GM23338 (cell line): ENCODE data around the gene NT5C3B. TPM values are rescaled to one million over a fixed set of nuclear protein-coding genes. Genes with fewer than 3 reads are reported as not detected.

Experiments used
- ATAC-seq: fragments of 200-7000 bp; cut with Tn5 transposase; 3 replicates; pipeline ENCODE4 v1.9.1; 2020
- DNase-seq: peaks from one replicate; pipeline ENCODE4 v3.0.0-alpha.2; 2015; ENCODE audit warnings: low spot score
- H2AFZ ChIP-seq: fragments of 200-600 bp; sonication (generic); 2 replicates; pipeline ENCODE4 v1.8.0; 2016; ENCODE audit warnings: antibody characterized with exemption, mild to moderate bottlenecking, moderate library complexity
- H3F3A ChIP-seq: fragments of 200-600 bp; sonication (generic); replicated peaks from 2 replicates; pipeline ENCODE4 v1.8.0; 2017; ENCODE audit warnings: antibody characterized with exemption, mixed run types, low read depth
- H3K27ac ChIP-seq: fragments of 200-600 bp; sonication (generic); 2 replicates; pipeline ENCODE4 v1.6.1; 2016; ENCODE audit warnings: low read depth
- H3K27me3 ChIP-seq: fragments of 200-600 bp; sonication (generic); 2 replicates; pipeline ENCODE4 v1.8.0; 2016; ENCODE audit warnings: mild to moderate bottlenecking, mixed run types, moderate library complexity; ENCODE audit not compliant: insufficient read depth
- H3K36me3 ChIP-seq: fragments of 200-600 bp; sonication (generic); 2 replicates; pipeline ENCODE4 v1.8.0; 2016; ENCODE audit warnings: mild to moderate bottlenecking; ENCODE audit not compliant: insufficient read depth
- H3K4me1 ChIP-seq: fragments of 200-600 bp; sonication (generic); 2 replicates; pipeline ENCODE4 v1.8.0; 2016; ENCODE audit warnings: mild to moderate bottlenecking, moderate library complexity; ENCODE audit not compliant: insufficient read depth
- H3K4me2 ChIP-seq: fragments of 200-600 bp; sonication (generic); 2 replicates; pipeline ENCODE4 v1.7.1; 2017; ENCODE audit warnings: mixed run types
- H3K4me3 ChIP-seq: fragments of 200-600 bp; sonication (generic); 2 replicates; pipeline ENCODE4 v1.6.1; 2016; ENCODE audit warnings: mixed run types
- H3K79me2 ChIP-seq: fragments of 200-600 bp; sonication (generic); replicated peaks from 2 replicates; pipeline ENCODE4 v1.8.0; 2017; ENCODE audit warnings: mild to moderate bottlenecking; ENCODE audit not compliant: insufficient read depth
- H3K9me2 ChIP-seq: fragments of 200-600 bp; sonication (generic); 2 replicates; pipeline ENCODE4 v1.8.0; 2017; ENCODE audit not compliant: insufficient read depth
- H4K20me1 ChIP-seq: fragments of 200-600 bp; sonication (generic); replicated peaks from 2 replicates; pipeline ENCODE4 v1.8.0; 2017; ENCODE audit warnings: mild to moderate bottlenecking; ENCODE audit not compliant: insufficient read depth
- H3K27ac Mint-ChIP-seq: 2 replicates; pipeline ENCODE4 v1.8.0; 2020; ENCODE audit warnings: inconsistent platforms, mild to moderate bottlenecking, moderate library complexity, mixed read lengths
- H3K27me3 Mint-ChIP-seq: 3 replicates; pipeline ENCODE4 v1.8.0; 2022; ENCODE audit warnings: low read depth, mild to moderate bottlenecking, moderate library complexity, mixed read lengths, inconsistent platforms; ENCODE audit not compliant: insufficient read depth, poor library complexity
- H3K36me3 Mint-ChIP-seq: 3 replicates; pipeline ENCODE4 v1.8.0; 2021; ENCODE audit warnings: low read depth, mild to moderate bottlenecking, inconsistent platforms, moderate library complexity, mixed read lengths
- H3K4me1 Mint-ChIP-seq: 3 replicates; pipeline ENCODE4 v1.8.0; 2020; ENCODE audit warnings: mild to moderate bottlenecking, inconsistent platforms, mixed read lengths
- H3K4me3 Mint-ChIP-seq: 3 replicates; pipeline ENCODE4 v1.8.0; 2021; ENCODE audit warnings: moderate library complexity, mild to moderate bottlenecking, inconsistent platforms, mixed read lengths
- H3K9me3 Mint-ChIP-seq: 3 replicates; pipeline ENCODE4 v1.8.0; 2020; ENCODE audit warnings: moderate library complexity, mild to moderate bottlenecking, inconsistent platforms, mixed read lengths
- CREB1 ChIP-seq: fragments of 250-450 bp; sonication (Bioruptor Pico); IDR thresholded peaks from 2 replicates; pipeline ENCODE4 v1.5.0; 2020; ENCODE audit warnings: low read depth, mild to moderate bottlenecking, moderate library complexity
- EZH2 ChIP-seq: fragments of 200-600 bp; sonication (generic); IDR thresholded peaks from one replicate; pipeline ENCODE4 v1.8.0; 2017; ENCODE audit warnings: antibody characterized with exemption, mild to moderate bottlenecking, low read depth; ENCODE audit not compliant: unreplicated experiment
- EZH2phosphoT487 ChIP-seq: fragments of 200-600 bp; sonication (generic); IDR thresholded peaks from one replicate; pipeline ENCODE4 v1.8.1; 2018; ENCODE audit warnings: antibody characterized with exemption; ENCODE audit not compliant: unreplicated experiment
- JUNB ChIP-seq: IDR thresholded peaks from one replicate; pipeline ENCODE4 v1.6.1; 2016; ENCODE audit warnings: antibody characterized with exemption; ENCODE audit not compliant: unreplicated experiment
- NANOG ChIP-seq: IDR thresholded peaks from 2 replicates; pipeline ENCODE4 v1.6.1; 2016; ENCODE audit warnings: antibody characterized with exemption, borderline replicate concordance
- POLR2AphosphoS5 ChIP-seq: IDR thresholded peaks from 2 replicates; pipeline ENCODE4 v1.6.1; 2016; ENCODE audit warnings: antibody characterized with exemption, low read depth
- STAT1 ChIP-seq: IDR thresholded peaks from one replicate; pipeline ENCODE4 v1.6.1; 2016; ENCODE audit warnings: antibody characterized with exemption; ENCODE audit not compliant: unreplicated experiment
- ZNF331 ChIP-seq: fragments of 250-450 bp; sonication (Bioruptor Pico); IDR thresholded peaks from 2 replicates; pipeline ENCODE4 v1.5.0; 2020; ENCODE audit warnings: low read depth, mild to moderate bottlenecking, moderate library complexity
- polyA plus RNA-seq: library from polyadenylated mRNA; unstranded; fragments of >200 nt; fragmentation: Nextera tagmentation; extraction: Ambion mirVana; gene quantifications from 2 replicates; pipeline ENCODE4 v1.2.1, GENCODE V29; 2016
- total RNA-seq: library from RNA; depleted of rRNA; stranded (reverse); fragments of >200 nt; shearing (Covaris generic); gene quantifications from 2 replicates; pipeline ENCODE4 v1.2.3, GENCODE V29; 2014
- TF ChIP-seq, protein P1 (sequence below): IDR thresholded peaks from one replicate; pipeline ENCODE4 v1.6.1; 2018; ENCODE audit warnings: antibody characterized with exemption; ENCODE audit not compliant: unreplicated experiment
- TF ChIP-seq, protein P2 (sequence below): IDR thresholded peaks from 2 replicates; pipeline ENCODE4 v1.6.1; 2016; ENCODE audit warnings: antibody characterized with exemption
- TF ChIP-seq, protein P3 (sequence below): fragments of 250-450 bp; sonication (Bioruptor Pico); IDR thresholded peaks from 2 replicates; pipeline ENCODE4 v1.5.0; 2020; ENCODE audit warnings: mild to moderate bottlenecking, moderate library complexity

Gene NT5C3B
- total and polyA plus RNA-seq, 2 experiments from 2014 or later: 58.2 to 78.3 TPM

DNA sequence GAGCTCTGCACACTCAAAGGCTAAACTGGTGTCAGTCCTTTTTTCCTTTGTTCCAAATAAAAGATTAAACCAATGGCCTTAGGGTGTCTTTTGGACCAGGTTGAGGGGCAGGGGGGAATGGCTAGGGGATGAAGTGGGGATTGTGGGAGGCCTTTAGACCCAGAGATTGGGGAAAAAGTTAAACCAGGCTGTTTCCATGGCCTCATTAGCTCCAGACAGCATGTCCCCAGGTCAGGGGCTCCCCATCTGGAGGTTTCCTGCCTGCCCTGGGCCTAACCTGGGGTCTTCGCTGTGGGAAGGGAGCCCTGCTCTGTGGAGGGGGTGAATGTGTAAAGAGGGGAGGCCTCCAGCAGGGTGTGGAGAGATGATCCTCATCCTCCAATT, 12.9 kb downstream of the NT5C3B start (continued):
- TF ChIP-seq, protein P1, sequence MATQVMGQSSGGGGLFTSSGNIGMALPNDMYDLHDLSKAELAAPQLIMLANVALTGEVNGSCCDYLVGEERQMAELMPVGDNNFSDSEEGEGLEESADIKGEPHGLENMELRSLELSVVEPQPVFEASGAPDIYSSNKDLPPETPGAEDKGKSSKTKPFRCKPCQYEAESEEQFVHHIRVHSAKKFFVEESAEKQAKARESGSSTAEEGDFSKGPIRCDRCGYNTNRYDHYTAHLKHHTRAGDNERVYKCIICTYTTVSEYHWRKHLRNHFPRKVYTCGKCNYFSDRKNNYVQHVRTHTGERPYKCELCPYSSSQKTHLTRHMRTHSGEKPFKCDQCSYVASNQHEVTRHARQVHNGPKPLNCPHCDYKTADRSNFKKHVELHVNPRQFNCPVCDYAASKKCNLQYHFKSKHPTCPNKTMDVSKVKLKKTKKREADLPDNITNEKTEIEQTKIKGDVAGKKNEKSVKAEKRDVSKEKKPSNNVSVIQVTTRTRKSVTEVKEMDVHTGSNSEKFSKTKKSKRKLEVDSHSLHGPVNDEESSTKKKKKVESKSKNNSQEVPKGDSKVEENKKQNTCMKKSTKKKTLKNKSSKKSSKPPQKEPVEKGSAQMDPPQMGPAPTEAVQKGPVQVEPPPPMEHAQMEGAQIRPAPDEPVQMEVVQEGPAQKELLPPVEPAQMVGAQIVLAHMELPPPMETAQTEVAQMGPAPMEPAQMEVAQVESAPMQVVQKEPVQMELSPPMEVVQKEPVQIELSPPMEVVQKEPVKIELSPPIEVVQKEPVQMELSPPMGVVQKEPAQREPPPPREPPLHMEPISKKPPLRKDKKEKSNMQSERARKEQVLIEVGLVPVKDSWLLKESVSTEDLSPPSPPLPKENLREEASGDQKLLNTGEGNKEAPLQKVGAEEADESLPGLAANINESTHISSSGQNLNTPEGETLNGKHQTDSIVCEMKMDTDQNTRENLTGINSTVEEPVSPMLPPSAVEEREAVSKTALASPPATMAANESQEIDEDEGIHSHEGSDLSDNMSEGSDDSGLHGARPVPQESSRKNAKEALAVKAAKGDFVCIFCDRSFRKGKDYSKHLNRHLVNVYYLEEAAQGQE: no peak
- TF ChIP-seq, protein P2, sequence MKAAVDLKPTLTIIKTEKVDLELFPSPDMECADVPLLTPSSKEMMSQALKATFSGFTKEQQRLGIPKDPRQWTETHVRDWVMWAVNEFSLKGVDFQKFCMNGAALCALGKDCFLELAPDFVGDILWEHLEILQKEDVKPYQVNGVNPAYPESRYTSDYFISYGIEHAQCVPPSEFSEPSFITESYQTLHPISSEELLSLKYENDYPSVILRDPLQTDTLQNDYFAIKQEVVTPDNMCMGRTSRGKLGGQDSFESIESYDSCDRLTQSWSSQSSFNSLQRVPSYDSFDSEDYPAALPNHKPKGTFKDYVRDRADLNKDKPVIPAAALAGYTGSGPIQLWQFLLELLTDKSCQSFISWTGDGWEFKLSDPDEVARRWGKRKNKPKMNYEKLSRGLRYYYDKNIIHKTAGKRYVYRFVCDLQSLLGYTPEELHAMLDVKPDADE: no peak
- no peak for TF ChIP-seq POLR2AphosphoS5

DNA sequence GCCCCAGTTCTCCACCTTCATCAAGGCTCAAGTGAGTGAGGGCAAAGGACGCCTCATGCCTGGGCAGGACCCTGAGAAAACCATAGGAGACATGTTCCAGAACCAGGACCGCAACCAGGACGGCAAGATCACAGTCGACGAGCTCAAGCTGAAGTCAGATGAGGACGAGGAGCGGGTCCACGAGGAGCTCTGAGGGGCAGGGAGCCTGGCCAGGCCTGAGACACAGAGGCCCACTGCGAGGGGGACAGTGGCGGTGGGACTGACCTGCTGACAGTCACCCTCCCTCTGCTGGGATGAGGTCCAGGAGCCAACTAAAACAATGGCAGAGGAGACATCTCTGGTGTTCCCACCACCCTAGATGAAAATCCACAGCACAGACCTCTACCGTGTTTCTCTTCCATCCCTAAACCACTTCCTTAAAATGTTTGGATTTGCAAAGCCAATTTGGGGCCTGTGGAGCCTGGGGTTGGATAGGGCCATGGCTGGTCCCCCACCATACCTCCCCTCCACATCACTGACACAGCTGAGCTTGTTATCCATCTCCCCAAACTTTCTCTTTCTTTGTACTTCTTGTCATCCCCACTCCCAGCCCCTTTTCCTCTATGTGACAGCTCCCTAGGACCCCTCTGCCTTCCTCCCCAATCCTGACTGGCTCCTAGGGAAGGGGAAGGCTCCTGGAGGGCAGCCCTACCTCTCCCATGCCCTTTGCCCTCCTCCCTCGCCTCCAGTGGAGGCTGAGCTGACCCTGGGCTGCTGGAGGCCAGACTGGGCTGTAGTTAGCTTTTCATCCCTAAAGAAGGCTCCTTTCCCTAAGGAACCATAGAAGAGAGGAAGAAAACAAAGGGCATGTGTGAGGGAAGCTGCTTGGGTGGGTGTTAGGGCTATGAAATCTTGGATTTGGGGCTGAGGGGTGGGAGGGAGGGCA, 13.6 kb downstream of the NT5C3B start:
- ATAC-seq: no peak
- Histone ChIP-seq H3K27me3 (no peaks in the 10 kb centered on the region), H2AFZ (no peak overlapping the region), H3K4me3 (no peak overlapping the region), H3F3A (0 out of 2 replicates have a peak, but pooled peaks cover 11% of the 10 kb centered on the region), H3K36me3 (peaks cover 8% of the 10 kb centered on the region), H3K9me2 (no peaks in the 10 kb centered on the region), H3K27ac (no peak overlapping the region), H4K20me1 (no peaks in the 10 kb centered on the region; the same call in 1 of the 2 replicates), H3K4me1 (peaks cover 15% of the 10 kb centered on the region), H3K79me2 (no peaks in the 10 kb centered on the region), H3K4me2 (no peak overlapping the region)
- Mint-ChIP-seq H3K27ac (no peak overlapping the region), H3K36me3 (peaks cover 59% of the 10 kb centered on the region), H3K4me3 (no peak overlapping the region), H3K9me3 (no peaks in the 10 kb centered on the region), H3K27me3 (peaks cover 18% of the 10 kb centered on the region), H3K4me1 (peaks cover 19% of the 10 kb centered on the region)
- DNase-seq: no peak
- TF ChIP-seq CREB1 (no peak), POLR2AphosphoS5 (no peak), STAT1 (no peak), JUNB (no peak), EZH2 (no peak), ZNF331 (CRISPR knock-in tag) (no peak), NANOG (no peak), EZH2phosphoT487 (no peak)
- TF ChIP-seq, protein P3, sequence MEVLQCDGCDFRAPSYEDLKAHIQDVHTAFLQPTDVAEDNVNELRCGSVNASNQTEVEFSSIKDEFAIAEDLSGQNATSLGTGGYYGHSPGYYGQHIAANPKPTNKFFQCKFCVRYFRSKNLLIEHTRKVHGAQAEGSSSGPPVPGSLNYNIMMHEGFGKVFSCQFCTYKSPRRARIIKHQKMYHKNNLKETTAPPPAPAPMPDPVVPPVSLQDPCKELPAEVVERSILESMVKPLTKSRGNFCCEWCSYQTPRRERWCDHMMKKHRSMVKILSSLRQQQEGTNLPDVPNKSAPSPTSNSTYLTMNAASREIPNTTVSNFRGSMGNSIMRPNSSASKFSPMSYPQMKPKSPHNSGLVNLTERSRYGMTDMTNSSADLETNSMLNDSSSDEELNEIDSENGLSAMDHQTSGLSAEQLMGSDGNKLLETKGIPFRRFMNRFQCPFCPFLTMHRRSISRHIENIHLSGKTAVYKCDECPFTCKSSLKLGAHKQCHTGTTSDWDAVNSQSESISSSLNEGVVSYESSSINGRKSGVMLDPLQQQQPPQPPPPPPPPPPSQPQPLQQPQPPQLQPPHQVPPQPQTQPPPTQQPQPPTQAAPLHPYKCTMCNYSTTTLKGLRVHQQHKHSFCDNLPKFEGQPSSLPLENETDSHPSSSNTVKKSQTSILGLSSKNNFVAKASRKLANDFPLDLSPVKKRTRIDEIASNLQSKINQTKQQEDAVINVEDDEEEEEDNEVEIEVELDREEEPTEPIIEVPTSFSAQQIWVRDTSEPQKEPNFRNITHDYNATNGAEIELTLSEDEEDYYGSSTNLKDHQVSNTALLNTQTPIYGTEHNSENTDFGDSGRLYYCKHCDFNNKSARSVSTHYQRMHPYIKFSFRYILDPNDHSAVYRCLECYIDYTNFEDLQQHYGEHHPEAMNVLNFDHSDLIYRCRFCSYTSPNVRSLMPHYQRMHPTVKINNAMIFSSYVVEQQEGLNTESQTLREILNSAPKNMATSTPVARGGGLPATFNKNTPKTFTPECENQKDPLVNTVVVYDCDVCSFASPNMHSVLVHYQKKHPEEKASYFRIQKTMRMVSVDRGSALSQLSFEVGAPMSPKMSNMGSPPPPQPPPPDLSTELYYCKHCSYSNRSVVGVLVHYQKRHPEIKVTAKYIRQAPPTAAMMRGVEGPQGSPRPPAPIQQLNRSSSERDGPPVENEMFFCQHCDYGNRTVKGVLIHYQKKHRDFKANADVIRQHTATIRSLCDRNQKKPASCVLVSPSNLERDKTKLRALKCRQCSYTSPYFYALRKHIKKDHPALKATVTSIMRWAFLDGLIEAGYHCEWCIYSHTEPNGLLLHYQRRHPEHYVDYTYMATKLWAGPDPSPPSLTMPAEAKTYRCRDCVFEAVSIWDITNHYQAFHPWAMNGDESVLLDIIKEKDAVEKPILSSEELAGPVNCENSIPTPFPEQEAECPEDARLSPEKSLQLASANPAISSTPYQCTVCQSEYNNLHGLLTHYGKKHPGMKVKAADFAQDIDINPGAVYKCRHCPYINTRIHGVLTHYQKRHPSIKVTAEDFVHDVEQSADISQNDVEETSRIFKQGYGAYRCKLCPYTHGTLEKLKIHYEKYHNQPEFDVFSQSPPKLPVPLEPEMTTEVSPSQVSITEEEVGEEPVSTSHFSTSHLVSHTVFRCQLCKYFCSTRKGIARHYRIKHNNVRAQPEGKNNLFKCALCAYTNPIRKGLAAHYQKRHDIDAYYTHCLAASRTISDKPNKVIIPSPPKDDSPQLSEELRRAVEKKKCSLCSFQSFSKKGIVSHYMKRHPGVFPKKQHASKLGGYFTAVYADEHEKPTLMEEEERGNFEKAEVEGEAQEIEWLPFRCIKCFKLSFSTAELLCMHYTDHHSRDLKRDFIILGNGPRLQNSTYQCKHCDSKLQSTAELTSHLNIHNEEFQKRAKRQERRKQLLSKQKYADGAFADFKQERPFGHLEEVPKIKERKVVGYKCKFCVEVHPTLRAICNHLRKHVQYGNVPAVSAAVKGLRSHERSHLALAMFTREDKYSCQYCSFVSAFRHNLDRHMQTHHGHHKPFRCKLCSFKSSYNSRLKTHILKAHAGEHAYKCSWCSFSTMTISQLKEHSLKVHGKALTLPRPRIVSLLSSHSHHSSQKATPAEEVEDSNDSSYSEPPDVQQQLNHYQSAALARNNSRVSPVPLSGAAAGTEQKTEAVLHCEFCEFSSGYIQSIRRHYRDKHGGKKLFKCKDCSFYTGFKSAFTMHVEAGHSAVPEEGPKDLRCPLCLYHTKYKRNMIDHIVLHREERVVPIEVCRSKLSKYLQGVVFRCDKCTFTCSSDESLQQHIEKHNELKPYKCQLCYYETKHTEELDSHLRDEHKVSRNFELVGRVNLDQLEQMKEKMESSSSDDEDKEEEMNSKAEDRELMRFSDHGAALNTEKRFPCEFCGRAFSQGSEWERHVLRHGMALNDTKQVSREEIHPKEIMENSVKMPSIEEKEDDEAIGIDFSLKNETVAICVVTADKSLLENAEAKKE (CRISPR knock-in tag): no peak
- TF ChIP-seq, protein P2: no peak
